HepG2 (cell line): ENCODE measurements around the gene TTC31. TPM values are rescaled to one million over a fixed set of nuclear protein-coding genes. Genes with fewer than 3 reads are reported as not detected.
A peak's percentile ranks its signal among the peaks of the same experiment; 100 is the strongest.

Source experiments
- CBX1 ChIP-seq: IDR thresholded peaks from one replicate; pipeline ENCODE4 v1.6.1; 2016; ENCODE audit warnings: antibody characterized with exemption, low read depth
- DMAP1 ChIP-seq: IDR thresholded peaks from 2 replicates; pipeline ENCODE4 v1.6.1; 2016
- FOXP1 ChIP-seq, 2 experiments: fragments of 450-650 bp in 1 of 2; IDR thresholded peaks; 2 replicates each; pipeline ENCODE4 v1.6.1; 2017 to 2018; ENCODE audit warnings: antibody characterized with exemption in 1 of 2
- IKZF4 ChIP-seq: sonication (generic); formaldehyde crosslinking; IDR thresholded peaks from 2 replicates; pipeline ENCODE4 v1.5.1; 2020; ENCODE audit warnings: borderline replicate concordance, mild to moderate bottlenecking, low read depth, missing genetic modification reagents; ENCODE audit errors: not compliant biosample characterization
- PPARG ChIP-seq: conservative IDR thresholded peaks from 2 replicates; pipeline ENCODE4 v1.6.1; 2016; ENCODE audit warnings: missing biosample characterization, missing genetic modification reagents
- RNF2 ChIP-seq: fragments of 450-650 bp; conservative IDR thresholded peaks from 2 replicates; pipeline ENCODE4 v1.6.1; 2016; ENCODE audit warnings: low read depth
- SAFB2 ChIP-seq: sonication (generic); formaldehyde crosslinking; IDR thresholded peaks from 2 replicates; pipeline ENCODE4 v1.5.1; 2020; ENCODE audit warnings: missing genetic modification reagents, low read depth, mild to moderate bottlenecking, borderline replicate concordance
- TBL1XR1 ChIP-seq: fragments of 150-350 bp; IDR thresholded peaks from 2 replicates; pipeline ENCODE4 v1.6.1; 2014; ENCODE audit warnings: borderline replicate concordance, low read length; ENCODE audit not compliant: partially characterized antibody
- TGIF2 ChIP-seq: IDR thresholded peaks from 2 replicates; pipeline ENCODE4 v1.6.1; 2016; ENCODE audit warnings: control low read depth, missing compliant biosample characterization
- THAP11 ChIP-seq: IDR thresholded peaks from 2 replicates; pipeline ENCODE4 v1.6.1; 2016; ENCODE audit warnings: missing biosample characterization, missing genetic modification reagents
- YEATS2 ChIP-seq: sonication (generic); formaldehyde crosslinking; IDR thresholded peaks from 2 replicates; pipeline ENCODE4 v1.4.0; 2020; ENCODE audit warnings: missing genetic modification reagents, borderline replicate concordance
- ZFAT ChIP-seq: sonication (generic); formaldehyde crosslinking; conservative IDR thresholded peaks from 2 replicates; pipeline ENCODE4 v1.8.1; 2023; ENCODE audit warnings: missing genetic modification reagents, inconsistent platforms
- ZNF335 ChIP-seq: sonication (generic); formaldehyde crosslinking; IDR thresholded peaks from 2 replicates; pipeline ENCODE4 v1.4.0; 2020; ENCODE audit warnings: missing genetic modification reagents
- ZNF558 ChIP-seq: sonication (generic); formaldehyde crosslinking; IDR thresholded peaks from 2 replicates; pipeline ENCODE4 v1.9.0; 2022; ENCODE audit warnings: mild to moderate bottlenecking, missing genetic modification reagents, borderline replicate concordance
- ZNF776 ChIP-seq: sonication (generic); formaldehyde crosslinking; IDR thresholded peaks from 2 replicates; pipeline ENCODE4 v1.4.0; 2020; ENCODE audit warnings: mild to moderate bottlenecking, missing genetic modification reagents
- polyA plus RNA-seq, 8 experiments: library from polyadenylated mRNA; depleted of rRNA in 3 of 8; stranded (reverse) in 7 of 8; unstranded in 1 of 8; fragments of >200 nt; fragmentation: Illumina TruSeq in 4 of 8; extraction: Trizol in 4 of 8; gene quantifications; 2 replicates each; pipeline versions ENCODE4 v1.2.1 to v1.2.3, GENCODE V29; 2011 to 2016; ENCODE audit warnings: low read depth in 4 of 8, missing spikeins in 1 of 8, mixed read lengths in 1 of 8; ENCODE audit not compliant: insufficient read depth in 1 of 8
- total RNA-seq, 5 experiments: library from RNA; depleted of rRNA; stranded (reverse); fragments of >200 nt; fragmentation: Illumina TruSeq; extraction: Trizol; gene quantifications; 2 replicates each; pipeline ENCODE4 v1.2.3, GENCODE V29; 2016; ENCODE audit warnings: low read depth in 1 of 5
- TF ChIP-seq, protein P1 (sequence below): IDR thresholded peaks from 2 replicates; pipeline ENCODE4 v1.6.1; 2012; ENCODE audit warnings: low read length, improper control_type of control experiment
- TF ChIP-seq, protein P2 (sequence below): fragments of 450-650 bp; IDR thresholded peaks from 2 replicates; pipeline ENCODE4 v1.6.1; 2017
- TF ChIP-seq, protein P3 (sequence below): sonication (generic); formaldehyde crosslinking; IDR thresholded peaks from 2 replicates; pipeline ENCODE4 v1.4.0; 2020; ENCODE audit warnings: missing genetic modification reagents
- TF ChIP-seq, protein P4 (sequence below): sonication (generic); formaldehyde crosslinking; IDR thresholded peaks from 2 replicates; pipeline ENCODE4 v1.5.0; 2020; ENCODE audit warnings: mild to moderate bottlenecking, missing genetic modification reagents, moderate library complexity

The TTC31 gene
- total and polyA plus RNA-seq, 2 of the 13 experiments (the other 11 are each of a cell fraction or from before 2014, with no cell fraction given): 28.3 to 39.5 TPM

DNA sequence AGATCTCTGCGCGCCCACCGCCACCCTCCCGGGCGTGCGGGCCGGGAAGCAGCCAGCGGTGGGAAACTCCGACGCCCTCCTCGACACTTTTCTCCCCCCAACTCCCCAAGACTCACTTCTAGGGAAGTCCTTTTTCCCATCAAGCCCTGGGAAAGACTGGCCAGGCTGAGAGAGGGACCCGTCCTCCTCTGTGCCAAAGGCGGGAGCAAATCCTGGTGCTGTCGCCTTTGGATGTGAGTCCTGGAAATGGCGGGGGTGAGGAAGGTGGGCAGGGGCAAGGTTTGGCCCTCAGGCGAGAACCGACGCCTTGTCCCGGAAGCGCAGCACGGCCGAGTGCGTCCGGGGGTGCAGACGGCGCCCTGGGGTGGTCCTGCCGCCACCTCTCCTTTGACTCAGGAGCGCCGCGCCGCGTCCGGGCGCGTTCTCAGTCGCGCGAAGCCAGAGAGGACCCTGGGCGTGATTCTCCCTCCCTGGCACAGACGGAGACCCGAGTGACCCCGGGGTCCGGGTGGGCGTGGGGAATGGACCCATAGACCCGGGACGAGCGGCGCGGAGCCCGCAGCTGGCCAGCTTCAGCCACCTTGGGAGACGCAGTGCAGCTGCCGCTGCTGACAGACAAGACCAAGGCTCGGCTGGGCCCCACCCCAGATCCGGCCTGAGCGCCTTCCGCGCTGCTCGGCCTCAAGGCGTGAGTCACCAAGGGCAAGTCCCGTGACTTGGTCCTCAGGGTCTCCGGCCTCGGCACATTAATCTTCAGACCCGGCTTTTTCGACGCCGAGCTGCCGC, 20.0 kb downstream of the TTC31 start (continued):
- TF ChIP-seq CBX1: peak; percentile 42
- TF ChIP-seq, protein P1, sequence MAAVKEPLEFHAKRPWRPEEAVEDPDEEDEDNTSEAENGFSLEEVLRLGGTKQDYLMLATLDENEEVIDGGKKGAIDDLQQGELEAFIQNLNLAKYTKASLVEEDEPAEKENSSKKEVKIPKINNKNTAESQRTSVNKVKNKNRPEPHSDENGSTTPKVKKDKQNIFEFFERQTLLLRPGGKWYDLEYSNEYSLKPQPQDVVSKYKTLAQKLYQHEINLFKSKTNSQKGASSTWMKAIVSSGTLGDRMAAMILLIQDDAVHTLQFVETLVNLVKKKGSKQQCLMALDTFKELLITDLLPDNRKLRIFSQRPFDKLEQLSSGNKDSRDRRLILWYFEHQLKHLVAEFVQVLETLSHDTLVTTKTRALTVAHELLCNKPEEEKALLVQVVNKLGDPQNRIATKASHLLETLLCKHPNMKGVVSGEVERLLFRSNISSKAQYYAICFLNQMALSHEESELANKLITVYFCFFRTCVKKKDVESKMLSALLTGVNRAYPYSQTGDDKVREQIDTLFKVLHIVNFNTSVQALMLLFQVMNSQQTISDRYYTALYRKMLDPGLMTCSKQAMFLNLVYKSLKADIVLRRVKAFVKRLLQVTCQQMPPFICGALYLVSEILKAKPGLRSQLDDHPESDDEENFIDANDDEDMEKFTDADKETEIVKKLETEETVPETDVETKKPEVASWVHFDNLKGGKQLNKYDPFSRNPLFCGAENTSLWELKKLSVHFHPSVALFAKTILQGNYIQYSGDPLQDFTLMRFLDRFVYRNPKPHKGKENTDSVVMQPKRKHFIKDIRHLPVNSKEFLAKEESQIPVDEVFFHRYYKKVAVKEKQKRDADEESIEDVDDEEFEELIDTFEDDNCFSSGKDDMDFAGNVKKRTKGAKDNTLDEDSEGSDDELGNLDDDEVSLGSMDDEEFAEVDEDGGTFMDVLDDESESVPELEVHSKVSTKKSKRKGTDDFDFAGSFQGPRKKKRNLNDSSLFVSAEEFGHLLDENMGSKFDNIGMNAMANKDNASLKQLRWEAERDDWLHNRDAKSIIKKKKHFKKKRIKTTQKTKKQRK: no peak
- peak; percentile 76 for TF ChIP-seq DMAP1 (CRISPR knock-in tag)
- TF ChIP-seq ZFAT: 0 out of 2 replicates have a peak, but pooled peaks have one; percentile 19
- peak; percentile 28 for TF ChIP-seq IKZF4 (CRISPR knock-in tag)
- TF ChIP-seq, protein P2, sequence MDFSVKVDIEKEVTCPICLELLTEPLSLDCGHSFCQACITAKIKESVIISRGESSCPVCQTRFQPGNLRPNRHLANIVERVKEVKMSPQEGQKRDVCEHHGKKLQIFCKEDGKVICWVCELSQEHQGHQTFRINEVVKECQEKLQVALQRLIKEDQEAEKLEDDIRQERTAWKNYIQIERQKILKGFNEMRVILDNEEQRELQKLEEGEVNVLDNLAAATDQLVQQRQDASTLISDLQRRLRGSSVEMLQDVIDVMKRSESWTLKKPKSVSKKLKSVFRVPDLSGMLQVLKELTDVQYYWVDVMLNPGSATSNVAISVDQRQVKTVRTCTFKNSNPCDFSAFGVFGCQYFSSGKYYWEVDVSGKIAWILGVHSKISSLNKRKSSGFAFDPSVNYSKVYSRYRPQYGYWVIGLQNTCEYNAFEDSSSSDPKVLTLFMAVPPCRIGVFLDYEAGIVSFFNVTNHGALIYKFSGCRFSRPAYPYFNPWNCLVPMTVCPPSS: no peak
- peak; percentile 56 for TF ChIP-seq PPARG (CRISPR knock-in tag)
- TF ChIP-seq RNF2: no peak
- TF ChIP-seq ZNF558 (CRISPR knock-in tag): 0 out of 2 replicates have a peak, but pooled peaks have one; percentile 29
- TF ChIP-seq THAP11: peak; percentile 44
- TF ChIP-seq TBL1XR1: no peak
- no peak; the same call in 1 of the 2 replicates for TF ChIP-seq ZNF335
- no peak for TF ChIP-seq FOXP1 (IDR thresholded peaks at IDR 0.05)
- TF ChIP-seq FOXP1 (CRISPR knock-in tag; IDR thresholded peaks at IDR 0.05): peak; percentile 39; the same call in 1 of the 2 replicates
- TF ChIP-seq, protein P3, sequence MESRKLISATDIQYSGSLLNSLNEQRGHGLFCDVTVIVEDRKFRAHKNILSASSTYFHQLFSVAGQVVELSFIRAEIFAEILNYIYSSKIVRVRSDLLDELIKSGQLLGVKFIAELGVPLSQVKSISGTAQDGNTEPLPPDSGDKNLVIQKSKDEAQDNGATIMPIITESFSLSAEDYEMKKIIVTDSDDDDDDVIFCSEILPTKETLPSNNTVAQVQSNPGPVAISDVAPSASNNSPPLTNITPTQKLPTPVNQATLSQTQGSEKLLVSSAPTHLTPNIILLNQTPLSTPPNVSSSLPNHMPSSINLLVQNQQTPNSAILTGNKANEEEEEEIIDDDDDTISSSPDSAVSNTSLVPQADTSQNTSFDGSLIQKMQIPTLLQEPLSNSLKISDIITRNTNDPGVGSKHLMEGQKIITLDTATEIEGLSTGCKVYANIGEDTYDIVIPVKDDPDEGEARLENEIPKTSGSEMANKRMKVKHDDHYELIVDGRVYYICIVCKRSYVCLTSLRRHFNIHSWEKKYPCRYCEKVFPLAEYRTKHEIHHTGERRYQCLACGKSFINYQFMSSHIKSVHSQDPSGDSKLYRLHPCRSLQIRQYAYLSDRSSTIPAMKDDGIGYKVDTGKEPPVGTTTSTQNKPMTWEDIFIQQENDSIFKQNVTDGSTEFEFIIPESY: no peak
- TF ChIP-seq YEATS2 (CRISPR knock-in tag): no peak; the same call in 1 of the 2 replicates
- TF ChIP-seq, protein P4, sequence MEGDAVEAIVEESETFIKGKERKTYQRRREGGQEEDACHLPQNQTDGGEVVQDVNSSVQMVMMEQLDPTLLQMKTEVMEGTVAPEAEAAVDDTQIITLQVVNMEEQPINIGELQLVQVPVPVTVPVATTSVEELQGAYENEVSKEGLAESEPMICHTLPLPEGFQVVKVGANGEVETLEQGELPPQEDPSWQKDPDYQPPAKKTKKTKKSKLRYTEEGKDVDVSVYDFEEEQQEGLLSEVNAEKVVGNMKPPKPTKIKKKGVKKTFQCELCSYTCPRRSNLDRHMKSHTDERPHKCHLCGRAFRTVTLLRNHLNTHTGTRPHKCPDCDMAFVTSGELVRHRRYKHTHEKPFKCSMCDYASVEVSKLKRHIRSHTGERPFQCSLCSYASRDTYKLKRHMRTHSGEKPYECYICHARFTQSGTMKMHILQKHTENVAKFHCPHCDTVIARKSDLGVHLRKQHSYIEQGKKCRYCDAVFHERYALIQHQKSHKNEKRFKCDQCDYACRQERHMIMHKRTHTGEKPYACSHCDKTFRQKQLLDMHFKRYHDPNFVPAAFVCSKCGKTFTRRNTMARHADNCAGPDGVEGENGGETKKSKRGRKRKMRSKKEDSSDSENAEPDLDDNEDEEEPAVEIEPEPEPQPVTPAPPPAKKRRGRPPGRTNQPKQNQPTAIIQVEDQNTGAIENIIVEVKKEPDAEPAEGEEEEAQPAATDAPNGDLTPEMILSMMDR: peak; percentile 96
- TF ChIP-seq ZNF776 (CRISPR knock-in tag): peak; percentile 61; the same call in 1 of the 2 replicates
- TF ChIP-seq SAFB2 (CRISPR knock-in tag): 0 out of 2 replicates have a peak, but pooled peaks have one; percentile 80
- 0 out of 2 replicates have a peak, but pooled peaks have one; percentile 24 for TF ChIP-seq TGIF2 (CRISPR knock-in tag)
